Esophagus squamous epithelium (tissue), 5 donors: ENCODE results near the gene CDC34. TPM values are rescaled to one million over a fixed set of nuclear protein-coding genes. Genes with fewer than 3 reads are reported as not detected.

Experiments used
- DNase-seq: peaks from one replicate; lab custom pipeline; 2025; lab: John Stamatoyannopoulos, UW
- H3K27ac ChIP-seq, 4 donors: fragments of 200-600 bp; sonication (generic); one replicate each; pipeline ENCODE4 v1.5.1; 2016 to 2019; ENCODE audit warnings: mild to moderate bottlenecking in 1 of 4
- H3K27me3 ChIP-seq, 4 donors: fragments of 200-600 bp; sonication (generic); 1 replicate in 3 of 4; 2 replicates in 1 of 4; pipeline versions ENCODE4 v1.5.1 to v1.6.0; 2017 to 2021; ENCODE audit warnings: antibody characterized with exemption in 1 of 4
- H3K36me3 ChIP-seq, 3 donors: fragments of 200-600 bp; sonication (generic); one replicate each; pipeline ENCODE4 v1.5.1; 2016 to 2019
- H3K4me1 ChIP-seq, 3 donors: fragments of 200-600 bp; sonication (generic); one replicate each; pipeline ENCODE4 v1.5.1; 2017 to 2019
- H3K4me3 ChIP-seq, 4 donors: fragments of 200-600 bp; sonication (generic); 1 replicate in 3 of 4; 2 replicates in 1 of 4; pipeline ENCODE4 v1.5.1; 2016 to 2019; ENCODE audit warnings: mild to moderate bottlenecking in 2 of 4, moderate library complexity in 1 of 4
- H3K9me3 ChIP-seq, 3 donors: fragments of 200-600 bp; sonication (generic); one replicate each; pipeline ENCODE4 v1.5.1; 2016 to 2019
- CTCF ChIP-seq, 6 experiments: fragments of 450-650 bp in 4 of 6; fragments of 200-600 bp in 2 of 6; sonication (generic) in 2 of 6; IDR thresholded peaks; one replicate each; pipeline ENCODE4 v1.5.1; 2016 to 2019; ENCODE audit warnings: antibody characterized with exemption in 6 of 6, mild to moderate bottlenecking in 4 of 6, moderate library complexity in 4 of 6
- POLR2A ChIP-seq, 4 donors: fragments of 450-650 bp; IDR thresholded peaks; one replicate each; pipeline ENCODE4 v1.6.1; 2017; ENCODE audit warnings: antibody characterized with exemption in 4 of 4, mild to moderate bottlenecking in 4 of 4, moderate library complexity in 3 of 4
- WGBS, 2 donors: methylation state at CpG; one replicate each; pipeline ENCODE4 v1.1.5; 2018; 5-methylcytosine and 5-hydroxymethylcytosine counted together
- intact Hi-C: fragments of 100-400 bp; cut with DNase I; formaldehyde crosslinking; loops from one replicate; pipeline ENCODE4 v1.15.0; 2022
- total RNA-seq, 4 donors: library from RNA; depleted of rRNA; stranded (reverse); fragments of >200 nt; gene quantifications; one replicate each; pipeline ENCODE4 v1.1.0, GENCODE V29; 2016
- donor health status: DM: yes; HTN: yes; CAD: no.

Gene CDC34
- total RNA-seq, 4 donors from 2014 or later: 33.5 to 53.5 (median 34.5) TPM

GRCh38 chr19:579842-580155 lies 48.2 kb downstream of the CDC34 start:
- 96 to 100% methylated on average over 3 to 5 of the region's 11 CpGs for WGBS, 2 donors
- intact Hi-C loops: no loop called here
- Histone ChIP-seq H3K4me1 (peaks cover 19 to 59% (median 24%) of the 10 kb centered on the region in 3 donors), H3K9me3 (no peaks in the 10 kb centered on the region), H3K27me3 (peaks cover 0 to 13% (median 0%) of the 10 kb centered on the region in 4 donors), H3K27ac (no peak overlapping the region), H3K36me3 (peaks cover 29 to 67% (median 35%) of the 10 kb centered on the region in 3 donors), H3K4me3 (no peak overlapping the region)
- TF ChIP-seq CTCF (IDR thresholded peaks at IDR 0.05) (no peak), POLR2A (IDR thresholded peaks at IDR 0.05) (no peak)
- no peak for DNase-seq

GRCh38 chr19:580274-580835 lies 48.8 kb downstream of the CDC34 start:
- WGBS, 2 donors: 93% methylated on average over 2 of the region's 22 CpGs; no CpG with 5 or more reads in 1 of the 2 donors
- DNase-seq: no peak
- H3K9me3 ChIP-seq: no peaks in the 10 kb centered on the region
- no peak overlapping the region for H3K4me3 ChIP-seq
- H3K4me1 ChIP-seq: peaks cover 14 to 53% (median 19%) of the 10 kb centered on the region in 3 donors
- TF ChIP-seq CTCF (IDR thresholded peaks at IDR 0.05) (no peak), POLR2A (IDR thresholded peaks at IDR 0.05) (no peak)
- peaks cover 29 to 67% (median 35%) of the 10 kb centered on the region in 3 donors for H3K36me3 ChIP-seq
- peaks cover 0 to 18% (median 0%) of the 10 kb centered on the region in 4 donors for H3K27me3 ChIP-seq
- no peak overlapping the region for H3K27ac ChIP-seq
- intact Hi-C loops: no loop called here

- intact Hi-C loops: no loop called here
- DNase-seq: no peak
- H3K9me3 ChIP-seq: no peaks in the 10 kb centered on the region
- H3K27me3 ChIP-seq: peaks cover 0 to 30% (median 0%) of the 10 kb centered on the region in 4 donors
- H3K27ac ChIP-seq: no peak overlapping the region
- H3K4me1 ChIP-seq: peaks cover 3 to 41% (median 7%) of the 10 kb centered on the region in 3 donors
- no peak for TF ChIP-seq POLR2A (IDR thresholded peaks at IDR 0.05)
- no peak for TF ChIP-seq CTCF (IDR thresholded peaks at IDR 0.05)
- no peak overlapping the region for H3K4me3 ChIP-seq
- WGBS, 2 donors: 20 to 87% methylated on average over 1 to 3 of the region's 40 CpGs
- peaks cover 29 to 67% (median 35%) of the 10 kb centered on the region in 3 donors for H3K36me3 ChIP-seq
Measured at GRCh38 chr19:581399-582111, 50.0 kb downstream of the CDC34 start.

GRCh38 chr19:582497-583197 lies 51.1 kb downstream of the CDC34 start:
- no peak for DNase-seq
- WGBS, 2 donors: 77 to 79% methylated on average over 17 to 21 of the region's 31 CpGs
- H3K36me3 ChIP-seq: peaks cover 29 to 62% (median 35%) of the 10 kb centered on the region in 3 donors
- no peaks in the 10 kb centered on the region for H3K9me3 ChIP-seq
- H3K27ac ChIP-seq: no peak overlapping the region
- H3K4me1 ChIP-seq: peaks cover 0 to 31% (median 3%) of the 10 kb centered on the region in 3 donors
- peaks cover 0 to 41% (median 0%) of the 10 kb centered on the region in 4 donors for H3K27me3 ChIP-seq
- intact Hi-C loops: no loop called here
- TF ChIP-seq POLR2A (IDR thresholded peaks at IDR 0.05) (no peak), CTCF (IDR thresholded peaks at IDR 0.05) (no peak)
- H3K4me3 ChIP-seq: no peak overlapping the region
